GM12873 (cell line): Measurements from ENCODE around the gene CPEB4.

Source experiments
- TF ChIP-seq, protein P1 (sequence below): IDR thresholded peaks from 2 replicates; pipeline ENCODE4 v1.5.1; 2012; ENCODE audit warnings: low read depth, mild to moderate bottlenecking, moderate library complexity, low read length, control low read depth; ENCODE audit not compliant: insufficient read depth; ENCODE audit errors: missing control alignments

The CPEB4 gene

DNA sequence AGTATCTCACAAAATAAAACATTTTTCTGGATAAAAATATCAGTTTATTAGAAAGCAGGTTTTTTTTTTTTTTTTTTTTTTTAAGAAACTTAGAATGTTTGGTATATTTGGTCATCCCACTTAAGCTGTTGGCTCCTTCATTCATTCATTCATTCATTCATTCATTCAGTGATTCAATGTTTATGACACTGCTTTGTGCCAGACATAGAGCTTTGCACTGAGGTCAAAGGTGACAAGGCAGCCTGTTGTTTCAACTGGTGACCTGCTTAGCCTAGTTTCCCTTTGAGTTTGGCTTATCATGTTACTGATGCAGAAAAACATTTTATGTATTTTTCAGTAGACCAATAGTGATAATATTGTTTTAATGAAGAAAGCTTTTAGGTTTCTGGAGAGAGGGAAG lies 23.5 kb downstream of the CPEB4 start:
- TF ChIP-seq, protein P1, sequence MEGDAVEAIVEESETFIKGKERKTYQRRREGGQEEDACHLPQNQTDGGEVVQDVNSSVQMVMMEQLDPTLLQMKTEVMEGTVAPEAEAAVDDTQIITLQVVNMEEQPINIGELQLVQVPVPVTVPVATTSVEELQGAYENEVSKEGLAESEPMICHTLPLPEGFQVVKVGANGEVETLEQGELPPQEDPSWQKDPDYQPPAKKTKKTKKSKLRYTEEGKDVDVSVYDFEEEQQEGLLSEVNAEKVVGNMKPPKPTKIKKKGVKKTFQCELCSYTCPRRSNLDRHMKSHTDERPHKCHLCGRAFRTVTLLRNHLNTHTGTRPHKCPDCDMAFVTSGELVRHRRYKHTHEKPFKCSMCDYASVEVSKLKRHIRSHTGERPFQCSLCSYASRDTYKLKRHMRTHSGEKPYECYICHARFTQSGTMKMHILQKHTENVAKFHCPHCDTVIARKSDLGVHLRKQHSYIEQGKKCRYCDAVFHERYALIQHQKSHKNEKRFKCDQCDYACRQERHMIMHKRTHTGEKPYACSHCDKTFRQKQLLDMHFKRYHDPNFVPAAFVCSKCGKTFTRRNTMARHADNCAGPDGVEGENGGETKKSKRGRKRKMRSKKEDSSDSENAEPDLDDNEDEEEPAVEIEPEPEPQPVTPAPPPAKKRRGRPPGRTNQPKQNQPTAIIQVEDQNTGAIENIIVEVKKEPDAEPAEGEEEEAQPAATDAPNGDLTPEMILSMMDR: no peak

DNA sequence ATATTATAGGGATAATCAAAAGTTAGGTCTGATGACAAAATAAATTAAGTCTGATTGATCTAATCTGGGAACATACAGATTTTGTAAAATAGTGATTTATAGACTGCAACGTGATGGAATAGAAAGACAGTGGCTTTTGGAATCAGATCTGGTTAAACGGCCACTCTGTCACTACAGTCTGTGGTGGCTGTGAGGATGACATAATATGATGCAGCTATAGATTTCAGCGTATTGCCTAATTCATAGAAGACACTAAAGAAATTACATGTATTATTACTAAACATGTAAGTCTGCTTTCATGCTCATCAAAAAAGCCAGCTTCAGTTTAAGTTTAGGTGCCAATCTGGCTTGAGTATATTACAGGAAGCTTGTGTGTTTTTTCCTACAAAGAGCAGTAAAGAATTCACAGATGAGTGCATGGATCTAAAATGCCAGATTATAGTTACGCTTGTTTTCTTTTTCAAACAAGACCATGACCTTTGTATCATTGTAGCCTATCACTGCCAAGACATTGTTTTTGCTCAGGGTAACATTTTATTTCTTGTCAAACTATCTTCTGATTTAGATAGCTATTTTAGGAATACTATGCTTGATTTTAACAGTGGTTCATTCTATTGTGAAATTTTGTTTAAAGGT lies 25.7 kb downstream of the CPEB4 start:
- TF ChIP-seq, protein P1: no peak

DNA sequence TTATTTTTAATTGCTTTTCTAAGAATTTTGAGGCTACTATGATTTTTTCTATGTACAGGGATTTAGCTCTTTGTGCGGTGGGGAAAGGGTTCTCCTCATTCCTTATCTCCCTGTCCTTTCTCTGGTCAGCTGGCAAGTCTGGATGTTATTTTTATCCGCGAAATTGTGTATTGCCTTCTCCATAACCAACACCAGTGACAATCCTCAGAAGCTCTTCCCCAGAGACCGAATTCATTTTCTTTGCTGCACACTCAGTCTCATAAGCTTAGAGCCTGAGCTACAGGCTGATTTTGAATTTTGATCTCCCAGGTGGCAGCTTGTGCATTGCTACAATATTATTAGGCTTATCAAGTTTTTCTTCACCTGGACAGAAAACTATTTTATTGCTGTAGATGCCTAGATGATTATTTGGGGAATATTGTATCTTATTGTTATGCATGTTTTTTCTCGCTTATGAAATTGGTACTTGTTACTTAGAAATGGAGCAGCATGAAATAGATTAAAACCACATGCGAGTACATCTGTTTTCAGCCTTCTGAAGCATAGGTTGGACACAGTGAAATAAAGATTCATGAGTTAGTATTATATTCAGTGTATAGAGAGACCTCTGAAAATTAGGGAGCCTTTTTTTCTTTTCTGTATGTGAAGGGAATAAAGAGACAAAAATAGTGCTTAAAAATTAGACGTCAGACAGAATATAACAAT lies 27.3 kb downstream of the CPEB4 start:
- TF ChIP-seq, protein P1: no peak

DNA sequence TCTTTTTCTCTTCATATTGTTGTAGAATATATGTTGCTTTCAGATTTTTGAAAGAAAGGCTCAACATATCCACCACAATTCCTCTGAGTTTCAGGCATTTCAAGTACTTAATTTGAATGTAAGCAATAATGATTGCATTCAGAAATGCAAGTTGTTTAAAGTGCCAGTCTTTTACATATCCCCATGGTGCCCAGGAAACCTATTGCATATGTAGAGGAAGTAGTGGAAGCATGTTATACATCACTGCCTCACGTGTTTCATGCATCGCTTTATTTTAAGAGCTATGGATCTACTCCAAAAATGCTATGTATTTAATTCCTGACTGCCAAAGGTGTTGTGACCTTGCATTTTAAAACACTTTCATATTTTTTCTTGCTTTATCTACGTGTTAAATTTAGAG lies 28.1 kb downstream of the CPEB4 start:
- TF ChIP-seq, protein P1: no peak

DNA sequence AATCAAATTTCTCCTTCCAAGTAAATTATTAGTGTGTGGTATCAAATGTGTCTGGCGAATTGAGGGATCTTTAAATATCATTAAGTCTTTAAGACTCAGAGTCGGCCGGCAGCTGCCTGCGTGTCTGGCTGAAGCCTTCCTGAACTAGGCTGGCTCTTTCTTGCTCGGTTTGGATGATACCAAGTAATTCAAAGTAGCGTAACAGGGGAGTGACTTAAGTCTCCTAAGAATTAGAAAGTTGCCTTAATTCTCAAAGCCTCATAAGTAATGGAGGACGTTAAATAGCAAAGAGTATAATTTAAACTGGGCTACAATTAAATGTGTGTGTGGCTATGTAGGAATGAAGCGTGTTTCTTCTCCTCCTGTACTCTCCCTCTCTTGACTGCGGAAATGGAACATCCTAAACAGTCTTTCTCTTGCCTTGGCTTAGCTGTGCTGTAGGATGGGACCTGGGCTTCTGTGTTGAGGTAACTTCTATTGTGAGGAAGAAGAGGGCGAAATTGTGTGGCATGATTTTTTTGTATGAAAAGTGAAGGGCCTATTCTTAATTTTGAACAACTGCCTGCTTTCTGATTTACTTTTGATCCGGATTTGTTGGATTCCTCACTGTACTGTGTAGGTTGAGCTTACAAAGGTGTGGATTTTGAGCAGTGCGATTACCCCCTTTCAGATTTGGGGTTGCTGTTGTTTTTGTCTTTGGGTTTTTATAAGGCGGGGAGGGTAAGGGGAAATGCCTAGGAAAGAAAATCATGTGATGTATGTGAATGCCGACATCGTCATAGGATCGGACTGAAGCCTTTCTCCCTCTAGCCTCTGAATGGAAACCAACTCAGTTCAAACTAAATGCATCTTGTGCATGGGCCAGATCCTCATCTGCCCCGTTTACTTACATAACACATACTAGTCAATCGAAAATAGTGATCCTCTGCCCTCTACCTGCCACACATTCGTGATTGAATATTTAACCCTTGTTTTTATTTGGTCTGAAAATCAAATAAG lies 29.9 kb downstream of the CPEB4 start:
- TF ChIP-seq, protein P1: no peak

DNA sequence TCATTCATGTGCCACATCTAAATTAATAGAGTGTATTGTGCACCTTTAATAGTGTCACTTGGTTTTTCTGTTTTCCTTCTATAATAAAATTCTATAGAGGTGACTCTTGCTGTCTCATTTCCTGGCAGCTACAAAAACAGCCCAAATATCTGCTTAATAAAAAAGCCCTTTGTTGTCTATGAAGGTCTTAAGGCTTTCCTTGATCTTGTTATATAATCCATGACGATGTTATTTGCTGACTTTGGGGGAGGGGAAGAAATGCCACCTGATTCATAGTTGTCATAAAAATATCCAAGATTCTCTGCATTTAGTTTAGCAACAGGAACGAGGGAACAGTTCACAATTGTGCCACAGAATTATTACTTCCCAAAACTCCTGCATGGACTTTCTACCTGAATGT lies 31.3 kb downstream of the CPEB4 start:
- TF ChIP-seq, protein P1: no peak
